Osteoblast (primary cell): ENCODE measurements around the gene SPTB. TPM values are rescaled to one million over a fixed set of nuclear protein-coding genes. Genes with fewer than 3 reads are reported as not detected.

Experiments
- DNase-seq: peaks from one replicate; pipeline ENCODE4 v3.0.0; 2011; ENCODE audit warnings: low spot score, mixed read lengths; ENCODE audit not compliant: insufficient read length; ENCODE audit errors: missing footprints
- H2AFZ ChIP-seq: 2 replicates; pipeline ENCODE4 v1.6.0; 2011; ENCODE audit warnings: mild to moderate bottlenecking, low read length
- H3K27ac ChIP-seq: 2 replicates; pipeline ENCODE4 v1.5.1; 2011; ENCODE audit warnings: mild to moderate bottlenecking, low read depth, low read length, moderate library complexity
- H3K27me3 ChIP-seq: 2 replicates; pipeline ENCODE4 v1.6.0; 2012; ENCODE audit warnings: mild to moderate bottlenecking, control low read depth, inconsistent platforms, low read length, moderate library complexity; ENCODE audit not compliant: insufficient read depth
- H3K36me3 ChIP-seq: 2 replicates; pipeline ENCODE4 v1.5.1; 2011; ENCODE audit warnings: mild to moderate bottlenecking, low read length, control low read depth, moderate library complexity; ENCODE audit not compliant: insufficient read depth
- H3K4me1 ChIP-seq: 2 replicates; pipeline ENCODE4 v1.5.1; 2011; ENCODE audit warnings: mild to moderate bottlenecking, low read length, control low read depth, moderate library complexity; ENCODE audit not compliant: insufficient read depth
- H3K4me2 ChIP-seq: 2 replicates; pipeline ENCODE4 v1.6.0; 2011; ENCODE audit warnings: mild to moderate bottlenecking, low read length; ENCODE audit not compliant: insufficient read depth
- H3K4me3 ChIP-seq: fragments of 200-600 bp; sonication (generic); 3 replicates; pipeline ENCODE4 v1.5.1; 2012; ENCODE audit warnings: mild to moderate bottlenecking, low read length, inconsistent platforms; ENCODE audit not compliant: insufficient read depth
- H3K79me2 ChIP-seq: 2 replicates; pipeline ENCODE4 v1.6.0; 2012; ENCODE audit warnings: mild to moderate bottlenecking, low read length, control low read depth, inconsistent platforms; ENCODE audit not compliant: insufficient read depth
- H3K9me3 ChIP-seq: 2 replicates; pipeline ENCODE4 v1.5.1; 2011; ENCODE audit warnings: low read depth, low read length, control low read depth
- H4K20me1 ChIP-seq: 2 replicates; pipeline ENCODE4 v1.6.0; 2012; ENCODE audit warnings: mild to moderate bottlenecking, low read length, control low read depth; ENCODE audit not compliant: insufficient read depth
- CTCF ChIP-seq: IDR thresholded peaks from 2 replicates; pipeline ENCODE4 v1.5.1; 2011; ENCODE audit warnings: mild to moderate bottlenecking, low read depth, low read length, moderate library complexity; ENCODE audit errors: extremely low read depth
- total RNA-seq: library from RNA; depleted of rRNA; stranded (reverse); fragments of >200 nt; gene quantifications from 2 replicates; pipeline ENCODE4 v1.2.3, GENCODE V29; 2012

The SPTB gene
- total RNA-seq, 1 donor, result under 0.01 TPM

DNA sequence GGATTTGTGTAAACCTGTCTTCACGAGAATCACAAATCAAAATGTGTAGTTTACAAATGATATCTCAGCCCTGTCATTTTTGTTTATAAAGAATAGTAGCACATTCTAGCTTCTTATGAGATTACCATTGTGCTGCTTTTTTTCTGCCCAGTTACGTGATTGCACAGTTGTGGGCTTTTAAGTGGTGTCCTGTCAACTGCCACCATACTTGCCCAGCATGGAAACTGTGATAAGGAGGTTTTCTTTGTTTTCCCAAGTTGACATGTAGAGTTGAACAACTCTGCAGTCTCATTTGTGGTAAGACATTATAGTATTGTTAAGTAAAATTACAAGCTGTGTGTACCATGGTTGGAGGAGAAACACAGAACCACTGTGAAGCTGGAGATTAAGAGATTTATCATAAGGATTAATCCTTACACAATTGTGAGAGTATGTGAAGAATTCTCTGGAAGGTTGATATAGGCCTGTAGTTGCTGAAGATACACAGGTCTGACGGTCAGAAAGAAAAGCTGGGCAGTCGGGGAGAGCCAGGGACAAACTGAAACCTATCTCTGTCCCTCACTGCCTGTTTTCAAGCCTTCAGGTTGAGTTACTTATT, 46.8 kb upstream of the SPTB start:
- Histone ChIP-seq H3K4me3 (no peak overlapping the region), H3K27me3 (no peaks in the 10 kb centered on the region), H3K79me2 (peaks cover 41% of the 10 kb centered on the region), H3K27ac (no peak overlapping the region), H3K36me3 (peaks cover 57% of the 10 kb centered on the region), H2AFZ (no peak overlapping the region), H4K20me1 (peaks cover 3% of the 10 kb centered on the region), H3K4me2 (no peak overlapping the region), H3K4me1 (no peaks in the 10 kb centered on the region), H3K9me3 (no peaks in the 10 kb centered on the region)
- no peak for TF ChIP-seq CTCF
- no peak for DNase-seq

- peaks cover 3% of the 10 kb centered on the region for H4K20me1 ChIP-seq
- no peaks in the 10 kb centered on the region for H3K9me3 ChIP-seq
- DNase-seq, result no peak
- TF ChIP-seq CTCF, result no peak
- no peak overlapping the region for H3K27ac ChIP-seq
- H3K27me3 ChIP-seq, result no peaks in the 10 kb centered on the region
- no peak overlapping the region for H3K4me2 ChIP-seq
- peaks cover 25% of the 10 kb centered on the region for H3K4me1 ChIP-seq
- H3K79me2 ChIP-seq, result peaks cover 47% of the 10 kb centered on the region
- no peak overlapping the region for H2AFZ ChIP-seq
- no peak overlapping the region for H3K4me3 ChIP-seq
- H3K36me3 ChIP-seq, result peaks cover 34% of the 10 kb centered on the region
These were observed 43.3 kb upstream of the SPTB start for GRCh38 chr14:64923015-64923414.

GRCh38 chr14:64920465-64920864, 40.8 kb upstream of the SPTB start:
- peaks cover 3% of the 10 kb centered on the region for H4K20me1 ChIP-seq
- H3K79me2 ChIP-seq, result peaks cover 59% of the 10 kb centered on the region
- no peak for DNase-seq
- H3K4me3 ChIP-seq, result no peak overlapping the region
- H3K4me1 ChIP-seq, result peaks cover 36% of the 10 kb centered on the region
- no peak overlapping the region for H2AFZ ChIP-seq
- no peaks in the 10 kb centered on the region for H3K27me3 ChIP-seq
- no peak overlapping the region for H3K4me2 ChIP-seq
- no peak for TF ChIP-seq CTCF
- H3K9me3 ChIP-seq, result no peaks in the 10 kb centered on the region
- H3K36me3 ChIP-seq, result peaks cover 19% of the 10 kb centered on the region
- no peak overlapping the region for H3K27ac ChIP-seq

- Histone ChIP-seq H3K27ac (peak overlapping the region; percentile 78), H3K27me3 (no peaks in the 10 kb centered on the region), H4K20me1 (peaks cover 4% of the 10 kb centered on the region), H3K4me2 (peak overlapping the region; percentile 25), H3K79me2 (peaks cover 61% of the 10 kb centered on the region), H3K4me3 (no peak overlapping the region), H3K9me3 (no peaks in the 10 kb centered on the region), H3K36me3 (peaks cover 11% of the 10 kb centered on the region), H3K4me1 (peaks cover 44% of the 10 kb centered on the region), H2AFZ (no peak overlapping the region)
- no peak for DNase-seq
- no peak for TF ChIP-seq CTCF
These were observed 39.9 kb upstream of the SPTB start for GRCh38 chr14:64919618-64920017.
